Brain microvascular endothelial cell (primary cell): ENCODE measurements around the gene RBBP8.
"Not testable (repeated sequence)": the region's sequence is repeated elsewhere in the genome, so short reads cannot be mapped to it uniquely, and the experiment has no call there.

Experiments
- DNase-seq: peaks from one replicate; pipeline ENCODE4 v3.0.0-alpha.2; 2020
- H3K27ac ChIP-seq: fragments of 250-450 bp; sonication (Bioruptor Pico); 2 replicates; pipeline ENCODE4 v1.5.1; 2020; ENCODE audit warnings: mild to moderate bottlenecking, moderate library complexity
- H3K27me3 ChIP-seq: fragments of 250-450 bp; sonication (Bioruptor Pico); replicated peaks from 2 replicates; pipeline ENCODE4 v1.5.1; 2020; ENCODE audit warnings: mild to moderate bottlenecking
- H3K36me3 ChIP-seq: fragments of 250-450 bp; sonication (Bioruptor Pico); replicated peaks from 2 replicates; pipeline ENCODE4 v1.5.1; 2020; ENCODE audit warnings: mild to moderate bottlenecking
- H3K4me3 ChIP-seq: 2 replicates; pipeline ENCODE4 v1.5.1; 2011; ENCODE audit warnings: low read depth, mild to moderate bottlenecking, control low read depth, low read length, moderate library complexity
- CTCF ChIP-seq: IDR thresholded peaks from 2 replicates; pipeline ENCODE4 v1.5.1; 2011; ENCODE audit warnings: low read depth, mild to moderate bottlenecking, moderate library complexity, low read length, control low read depth, inconsistent platforms; ENCODE audit errors: missing control alignments
- in situ Hi-C: cut with HindIII; loops from 2 replicates; pipeline ENCODE4 v1.10.0; 2017; ENCODE audit warnings: low sequenced_read_pairs, low pct_ligation_motif_present

RBBP8 gene

GRCh38 chr18:22933206-22933965 lies at the start of gene RBBP8:
TSS of gene RBBP8 (plus strand) at chr18:22933328. CDS start at chr18:22936852, 3,524 bp downstream.
- no peaks in the 10 kb centered on the region for H3K36me3 ChIP-seq
- H3K27me3 ChIP-seq, result no peaks in the 10 kb centered on the region
- in situ Hi-C loops, result no loop called here
- no peak for TF ChIP-seq CTCF
- peak within 1 kb of the TSS; percentile 86 for H3K4me3 ChIP-seq
- peak; percentile 57 for DNase-seq
- peak within 1 kb of the TSS; percentile 84 for H3K27ac ChIP-seq

DNA sequence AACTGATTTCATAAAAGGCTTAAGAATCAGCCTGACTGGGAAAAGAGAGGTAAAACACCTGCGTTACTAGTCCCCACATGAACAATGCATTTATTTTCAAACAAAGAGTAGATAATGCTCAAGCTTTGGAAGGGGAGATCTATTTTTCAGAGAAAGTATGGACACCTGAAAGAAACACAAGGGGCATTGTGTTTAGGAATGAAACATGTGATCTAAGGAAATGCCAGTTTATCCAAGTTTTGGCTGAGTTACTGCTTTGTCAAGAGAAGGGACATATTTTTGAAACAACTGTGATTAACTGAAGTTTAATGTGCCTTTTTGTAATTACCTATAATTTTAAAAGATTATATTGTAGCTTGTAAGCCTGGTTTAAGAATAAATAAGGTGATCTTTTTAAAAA lies 49.3 kb upstream of the RBBP8 start:
- H3K36me3 ChIP-seq, result no peaks in the 10 kb centered on the region
- no peak for DNase-seq
- no peak overlapping the region for H3K27ac ChIP-seq
- no peaks in the 10 kb centered on the region for H3K27me3 ChIP-seq
- TF ChIP-seq CTCF, result no peak
- in situ Hi-C loops, result no loop called here
- no peak overlapping the region for H3K4me3 ChIP-seq

DNA sequence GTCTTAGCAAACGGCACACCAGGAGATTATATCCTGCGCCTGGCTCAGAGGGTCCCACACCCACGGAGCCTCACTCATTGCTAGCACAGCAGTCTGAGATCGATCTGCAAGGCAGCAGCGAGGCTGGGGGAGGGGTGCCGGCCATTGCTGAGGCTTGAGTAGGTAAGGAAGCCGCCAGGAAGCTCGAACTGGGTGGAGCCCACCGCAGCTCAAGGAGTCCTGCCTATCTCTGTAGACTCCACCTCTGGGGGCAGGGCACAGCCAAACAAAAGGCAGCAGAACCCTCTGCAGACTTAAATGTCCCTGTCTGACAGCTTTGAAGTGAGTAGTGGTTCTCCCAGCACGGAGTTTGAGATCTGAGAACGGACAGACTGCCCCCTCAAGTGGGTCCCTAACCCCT lies 47.4 kb upstream of the RBBP8 start:
- DNase-seq, H3K36me3 ChIP-seq, in situ Hi-C loops, H3K27ac ChIP-seq, H3K27me3 ChIP-seq, H3K4me3 ChIP-seq: not testable (repeated sequence)

GRCh38 chr18:22899421-22899820 lies 33.7 kb upstream of the RBBP8 start:
- Histone ChIP-seq H3K27me3 (no peaks in the 10 kb centered on the region), H3K36me3 (no peaks in the 10 kb centered on the region), H3K4me3 (no peak overlapping the region), H3K27ac (no peak overlapping the region)
- no peak for TF ChIP-seq CTCF
- in situ Hi-C loops, result no loop called here
- DNase-seq, result no peak

DNA sequence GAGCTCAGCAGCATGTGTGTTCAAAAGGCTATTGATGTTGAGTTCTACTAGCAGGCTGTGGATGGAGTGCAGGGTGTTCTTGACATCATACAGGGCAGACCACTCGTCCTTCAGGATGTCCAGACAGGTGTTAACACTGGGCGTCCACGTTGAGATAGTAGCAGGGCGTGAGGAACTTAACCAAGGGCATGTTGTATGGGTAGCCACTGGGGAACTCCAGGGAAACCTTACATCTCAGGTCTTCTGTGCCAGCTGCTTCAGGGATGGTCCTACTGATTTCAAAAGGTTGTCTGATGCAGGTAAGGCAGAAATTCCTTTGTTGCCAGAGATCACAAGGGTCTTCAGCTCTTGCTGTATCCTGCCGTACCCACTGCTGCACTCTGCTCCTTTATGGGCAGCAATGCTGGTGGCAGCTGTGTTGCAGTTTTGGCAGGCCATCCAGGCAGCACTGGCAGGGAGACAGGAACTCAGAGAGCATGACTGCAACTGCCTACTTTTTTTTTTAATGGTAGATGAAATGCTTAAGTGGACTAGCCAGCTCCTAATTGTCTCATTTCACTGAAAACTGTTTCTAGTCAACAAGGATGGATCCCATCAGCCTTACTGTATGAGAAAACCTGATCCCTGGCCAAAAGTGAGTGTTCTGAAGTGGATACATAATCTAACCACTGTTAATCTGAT lies 32.4 kb upstream of the RBBP8 start:
- DNase-seq, result no peak
- Histone ChIP-seq H3K36me3 (no peaks in the 10 kb centered on the region), H3K27me3 (no peaks in the 10 kb centered on the region), H3K27ac (no peak overlapping the region), H3K4me3 (no peak overlapping the region)
- in situ Hi-C loops, result no loop called here
- no peak for TF ChIP-seq CTCF

GRCh38 chr18:22902093-22902492 lies 31.0 kb upstream of the RBBP8 start:
- DNase-seq, result no peak
- in situ Hi-C loops, result no loop called here
- H3K36me3 ChIP-seq, result no peaks in the 10 kb centered on the region
- no peak for TF ChIP-seq CTCF
- H3K27ac ChIP-seq, result no peak overlapping the region
- H3K4me3 ChIP-seq, result no peak overlapping the region
- no peaks in the 10 kb centered on the region for H3K27me3 ChIP-seq

GRCh38 chr18:22903248-22903647 lies 29.9 kb upstream of the RBBP8 start:
- in situ Hi-C loops, DNase-seq, H3K27ac ChIP-seq, H3K4me3 ChIP-seq, H3K27me3 ChIP-seq, H3K36me3 ChIP-seq: not testable (repeated sequence)
